GM19099 (cell line): ENCODE data around the gene DLGAP1.

Source experiments
- POLR2A ChIP-seq: IDR thresholded peaks from 3 replicates; pipeline ENCODE4 v1.6.1; 2011; ENCODE audit warnings: low read depth; ENCODE audit not compliant: insufficient read length; ENCODE audit errors: extremely low read depth

DLGAP1 gene

GRCh38 chr18:4351005-4351404, 104.1 kb downstream of the DLGAP1 start:
- TF ChIP-seq POLR2A: no peak

DNA sequence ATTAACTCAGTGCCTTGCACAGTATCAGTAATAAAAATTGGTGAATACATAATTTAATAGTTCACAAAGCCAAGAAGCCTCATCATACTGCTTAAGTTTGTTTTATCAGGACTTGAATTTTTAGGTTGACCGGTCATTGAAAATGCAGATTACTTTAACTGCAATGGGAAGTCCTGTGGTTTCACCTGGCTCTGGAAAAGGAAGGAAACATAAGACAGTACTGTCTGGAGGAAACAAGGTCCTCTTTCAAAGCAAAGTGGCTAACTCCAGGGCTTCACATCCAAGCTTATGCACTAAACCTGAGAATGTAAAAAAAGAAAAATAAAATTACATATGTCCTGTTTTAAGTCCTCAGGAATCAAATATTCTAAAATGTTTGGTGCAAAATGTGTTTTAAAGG, 119.7 kb downstream of the DLGAP1 start:
- TF ChIP-seq POLR2A: no peak

DNA sequence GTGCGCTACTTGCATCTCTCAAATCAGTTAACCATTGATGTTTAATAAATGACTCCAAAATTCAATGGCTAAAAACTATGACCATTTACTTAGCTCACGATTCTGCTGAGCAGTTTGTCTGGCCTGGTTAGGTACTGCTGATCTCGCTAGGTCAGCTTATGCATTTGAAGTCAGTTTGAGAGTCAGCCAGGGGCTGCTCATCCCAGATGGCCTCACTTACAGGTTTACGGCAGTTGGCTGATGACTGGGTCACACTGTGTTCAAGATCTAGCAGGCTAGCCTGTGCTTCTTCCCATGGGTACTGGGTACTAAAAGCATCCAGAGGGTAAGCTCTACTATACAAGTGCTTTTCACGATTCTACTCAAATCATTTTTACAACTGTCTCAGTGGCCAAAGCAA, 122.1 kb downstream of the DLGAP1 start:
- no peak for TF ChIP-seq POLR2A

GRCh38 chr18:4319738-4320677, 135.1 kb downstream of the DLGAP1 start:
- no peak for TF ChIP-seq POLR2A

DNA sequence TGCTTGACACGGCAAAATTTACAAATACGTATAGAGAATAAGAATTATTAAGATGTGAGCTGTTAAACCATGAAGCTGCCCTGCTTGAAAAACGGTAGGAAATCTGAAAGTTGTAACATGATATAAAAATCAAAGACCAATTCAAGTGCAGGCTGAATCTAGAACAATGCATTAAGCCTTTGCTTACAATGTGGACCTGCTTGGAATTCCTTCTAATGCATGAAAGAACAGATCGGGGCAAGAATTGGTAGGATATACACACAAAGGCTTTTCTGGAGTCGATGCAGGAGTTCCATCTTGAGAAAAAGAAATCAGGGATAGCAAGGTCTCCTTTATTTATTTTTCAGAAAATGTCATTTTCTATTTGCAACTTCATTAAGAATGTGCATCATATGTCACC, 136.8 kb downstream of the DLGAP1 start:
- TF ChIP-seq POLR2A: no peak

DNA sequence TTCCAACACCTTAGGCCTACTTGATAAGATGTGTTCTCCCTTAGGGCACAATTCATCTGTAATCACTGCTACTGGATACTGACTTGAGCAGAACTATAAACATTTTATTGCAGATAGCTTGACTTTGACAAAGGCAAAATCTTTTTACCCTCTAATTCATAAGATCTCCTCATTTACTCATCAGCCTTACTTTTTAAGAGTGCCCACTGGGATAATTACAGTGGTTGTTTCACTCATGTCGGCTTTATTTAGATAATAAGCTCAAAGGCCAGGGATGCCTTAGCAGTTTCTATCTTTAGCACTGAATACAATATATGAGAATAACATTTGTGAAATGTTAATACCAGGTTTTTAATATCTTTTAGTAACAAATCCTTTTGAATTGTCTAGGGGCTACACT, 144.0 kb downstream of the DLGAP1 start:
- TF ChIP-seq POLR2A: no peak

DNA sequence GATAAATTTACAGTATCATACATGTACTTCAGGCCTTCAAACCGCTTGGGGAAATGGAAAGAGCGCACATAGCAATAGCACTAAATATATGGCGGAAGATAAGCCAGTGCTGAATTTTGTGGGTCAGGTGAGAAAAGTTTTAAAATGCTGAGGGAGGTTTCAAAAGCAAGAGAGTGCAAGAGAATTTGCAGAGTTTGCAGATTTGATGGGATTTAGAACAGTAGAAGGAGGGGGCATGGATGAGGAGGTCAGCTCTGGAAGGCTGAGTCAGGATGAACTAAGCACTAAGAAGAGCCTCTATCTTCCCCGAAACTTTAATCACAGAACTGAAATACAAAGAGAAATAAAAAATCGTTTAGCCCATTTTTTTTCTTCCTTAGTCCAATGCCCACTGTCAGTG, 145.9 kb downstream of the DLGAP1 start:
- TF ChIP-seq POLR2A: no peak

DNA sequence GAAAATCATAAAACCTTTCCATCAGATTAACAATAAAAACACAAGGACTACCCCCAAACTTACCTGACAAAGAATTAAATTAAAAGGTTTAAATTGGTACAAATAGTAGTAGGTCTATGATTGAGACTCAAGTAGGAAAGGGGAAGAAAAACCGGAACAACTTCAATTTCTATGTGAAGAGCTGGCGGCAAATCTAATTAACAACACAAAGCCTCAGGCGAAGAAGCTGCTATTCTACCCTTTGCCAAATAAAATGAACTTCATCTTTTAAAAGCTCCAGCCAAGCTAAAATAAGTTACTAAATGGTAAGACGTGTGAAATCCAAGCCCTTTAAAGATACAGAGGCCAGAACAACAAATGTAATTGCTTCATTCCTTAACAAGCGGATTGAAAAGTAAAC, 146.5 kb downstream of the DLGAP1 start:
- no peak for TF ChIP-seq POLR2A

- no peak for TF ChIP-seq POLR2A
Measured at GRCh38 chr18:4299395-4299794, 155.7 kb downstream of the DLGAP1 start.

DNA sequence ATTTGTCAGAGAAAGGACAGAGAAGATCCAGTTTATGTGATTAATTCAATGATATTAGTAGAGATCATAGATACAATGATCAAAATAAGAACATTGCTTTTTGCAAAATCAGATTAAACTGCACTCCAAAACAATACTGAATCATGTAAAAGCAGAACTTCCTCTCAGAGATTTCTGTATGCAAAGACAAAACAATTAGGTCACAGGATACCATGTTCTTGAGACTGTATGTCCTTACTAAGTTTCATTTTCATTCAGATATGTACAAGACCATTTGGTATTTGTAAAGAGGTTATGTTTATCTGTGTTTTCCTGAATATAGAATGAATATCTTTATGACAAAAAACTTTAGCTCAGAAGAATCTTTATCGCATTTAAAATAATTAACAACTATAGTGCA, 161.8 kb downstream of the DLGAP1 start:
- TF ChIP-seq POLR2A: no peak

GRCh38 chr18:4292696-4293095, 162.4 kb downstream of the DLGAP1 start:
- TF ChIP-seq POLR2A: no peak

DNA sequence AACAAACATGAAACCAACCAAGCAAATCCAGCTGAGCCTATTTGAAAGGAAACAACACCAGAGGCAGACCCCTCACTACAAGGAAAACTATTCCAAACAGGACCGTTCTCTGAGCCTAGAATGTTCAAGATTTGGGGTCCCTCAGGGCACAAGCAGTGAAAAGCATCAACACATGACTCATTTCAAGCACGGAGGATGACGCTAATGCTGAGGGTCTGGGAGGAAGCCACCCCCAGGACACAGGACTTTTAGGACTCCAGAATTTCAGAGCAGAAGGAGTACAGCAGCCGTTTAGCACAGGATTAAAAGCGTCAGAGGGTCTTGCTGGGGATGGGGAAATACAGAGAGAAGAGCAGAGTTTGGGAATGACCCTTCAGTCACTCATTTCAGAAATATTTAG, 168.9 kb downstream of the DLGAP1 start:
- no peak for TF ChIP-seq POLR2A

- TF ChIP-seq POLR2A: no peak
Measured at GRCh38 chr18:4285525-4285924, 169.6 kb downstream of the DLGAP1 start.

GRCh38 chr18:4284528-4284927, 170.6 kb downstream of the DLGAP1 start:
- TF ChIP-seq POLR2A: no peak

DNA sequence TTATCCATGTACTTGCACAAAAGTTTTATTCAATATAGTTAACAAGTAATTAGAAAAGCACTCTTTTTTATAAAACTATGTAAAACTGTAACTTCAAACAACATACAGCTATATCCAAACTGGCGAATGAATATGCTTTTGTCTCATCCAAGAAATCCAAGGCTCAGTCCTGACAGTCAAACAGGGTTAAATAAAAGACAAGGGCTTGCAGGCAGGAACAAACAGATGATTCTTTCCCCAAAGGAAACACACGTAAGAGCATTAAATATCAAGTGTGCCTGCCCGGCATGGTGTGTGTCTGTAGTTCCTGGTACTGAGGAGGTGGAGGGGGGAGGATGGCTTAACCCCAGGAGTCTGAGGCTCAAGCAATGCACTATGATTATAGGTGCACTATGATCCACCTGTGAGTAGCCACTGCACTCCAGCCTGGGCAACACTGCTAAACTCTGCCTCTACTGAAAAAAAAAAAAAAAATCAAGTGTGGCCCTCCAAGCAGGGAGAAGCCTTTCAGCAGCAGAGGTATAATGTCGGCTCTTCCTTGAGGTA, 171.3 kb downstream of the DLGAP1 start:
- TF ChIP-seq POLR2A: no peak

- TF ChIP-seq POLR2A: no peak
Measured at GRCh38 chr18:4282954-4283353, 172.2 kb downstream of the DLGAP1 start.
